GM19438 (cell line): ENCODE data around the gene COL18A1.
"Not testable (repeated sequence)": the region's sequence is repeated elsewhere in the genome, so short reads cannot be mapped to it uniquely, and the experiment has no call there.

Experiments
- ATAC-seq: cut with Tn5 transposase; IDR thresholded peaks from one replicate; pipeline ENCODE4 v1.9.1; 2021; ENCODE audit warnings: low read depth; ENCODE audit not compliant: unreplicated experiment

The COL18A1 gene

GRCh38 chr21:45404730-45405270 lies at the start of gene COL18A1:
Gene COL18A1, plus strand, starts transcription at chr21:45405165. Its CDS starts 66 bp downstream, at chr21:45405231.
- no peak for ATAC-seq

- no peak for ATAC-seq
Observed at GRCh38 chr21:45355573-45355972, 49.4 kb upstream of the COL18A1 start.

DNA sequence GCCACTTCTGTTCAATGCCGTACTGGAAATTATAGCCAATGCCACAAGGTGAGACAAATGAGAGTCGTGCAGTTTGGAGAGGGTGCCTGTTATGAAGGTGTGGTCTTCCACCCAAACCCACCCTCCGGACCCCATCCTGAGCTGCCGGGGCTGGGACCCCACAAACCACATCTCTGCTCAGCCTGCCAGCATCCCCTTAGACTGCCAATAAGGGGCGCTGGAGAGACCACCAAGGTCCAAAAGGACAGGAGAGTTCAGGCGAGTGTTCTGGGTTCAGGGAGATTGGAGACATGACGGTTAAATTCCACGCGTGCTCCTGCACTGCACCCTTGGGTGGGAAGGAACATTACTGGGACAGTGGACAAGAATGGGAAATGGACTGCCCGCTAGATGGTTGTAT lies 48.7 kb upstream of the COL18A1 start:
- ATAC-seq: no peak

- ATAC-seq: no peak
Observed at GRCh38 chr21:45356653-45357435, 48.1 kb upstream of the COL18A1 start.

DNA sequence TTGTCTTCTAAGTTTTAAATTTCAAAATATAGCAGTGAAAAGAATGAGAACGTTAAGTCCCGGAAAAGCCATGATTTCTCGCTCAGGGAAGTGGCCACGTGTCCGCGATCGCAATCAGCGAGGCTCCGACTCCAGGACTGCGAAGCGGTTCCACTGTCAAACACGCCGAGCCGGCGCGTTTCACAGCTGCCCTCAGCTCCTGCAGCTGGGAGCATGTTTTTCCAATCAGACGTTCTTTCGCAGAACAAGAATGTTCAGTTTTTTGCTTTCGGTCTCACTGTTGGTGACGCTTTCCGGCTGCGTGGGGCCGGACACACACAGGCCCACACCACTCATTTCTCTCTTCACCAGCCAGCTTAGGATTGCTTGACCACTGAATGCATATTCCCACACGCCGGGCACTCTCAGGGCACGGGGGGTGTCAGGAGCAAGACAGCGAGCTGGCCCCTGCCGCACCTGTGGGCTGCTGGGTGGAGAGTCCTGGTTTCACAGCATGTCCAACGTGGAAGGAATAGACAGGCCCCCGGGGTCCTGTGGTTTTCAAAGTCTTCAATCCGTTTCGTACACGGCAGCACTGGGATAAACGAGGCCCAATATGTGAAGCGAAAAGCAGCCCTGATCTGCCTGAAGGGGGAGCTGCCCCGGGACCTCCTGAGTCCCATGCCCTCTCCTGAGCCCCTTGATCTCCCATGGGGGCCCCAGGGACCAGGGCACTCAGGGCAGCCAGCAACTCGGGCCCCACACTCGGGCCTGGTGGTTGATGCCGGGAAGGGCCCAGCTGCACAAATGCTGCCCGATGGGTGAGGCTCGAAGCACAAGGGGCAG lies 47.3 kb upstream of the COL18A1 start:
- ATAC-seq: no peak

- ATAC-seq: no peak
Observed at GRCh38 chr21:45358261-45358670, 46.7 kb upstream of the COL18A1 start.

GRCh38 chr21:45358711-45359310 lies 46.2 kb upstream of the COL18A1 start:
- ATAC-seq: no peak

- no peak for ATAC-seq
Observed at GRCh38 chr21:45359451-45360217, 45.3 kb upstream of the COL18A1 start.

GRCh38 chr21:45361033-45361997 lies 43.6 kb upstream of the COL18A1 start:
- no peak for ATAC-seq

DNA sequence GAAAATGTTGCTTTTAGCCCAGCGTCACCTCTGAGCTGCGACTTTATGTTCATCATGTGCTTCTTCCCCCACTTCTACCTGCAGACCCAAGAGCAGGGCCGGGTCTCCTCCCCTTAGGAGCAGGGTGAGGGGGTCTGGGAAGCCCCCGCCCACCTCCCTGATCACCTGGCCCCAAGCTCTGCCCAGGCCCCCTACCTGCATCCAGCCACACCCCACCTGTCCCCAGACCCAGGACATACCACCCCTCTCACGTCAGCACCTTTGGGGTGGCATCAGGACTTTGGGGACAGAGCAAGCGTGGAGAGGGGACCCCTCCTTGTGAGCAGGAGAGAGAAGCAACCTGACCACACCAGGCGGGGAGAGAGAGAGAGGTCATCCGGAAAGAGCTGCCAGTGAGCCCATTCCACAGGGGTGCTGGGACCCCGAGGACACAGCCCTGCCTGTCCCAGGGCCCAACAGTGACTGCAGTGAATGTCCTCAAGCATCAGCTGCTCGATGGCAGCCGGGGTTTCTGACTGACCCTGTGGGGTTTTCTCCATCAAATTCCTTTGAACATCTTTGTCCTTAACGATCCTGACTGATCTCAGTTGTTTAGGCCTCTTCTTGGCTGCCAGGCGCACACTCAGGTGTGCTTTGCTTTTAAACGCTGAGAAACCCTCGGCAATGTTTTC lies 42.8 kb upstream of the COL18A1 start:
- no peak for ATAC-seq

- no peak for ATAC-seq
Observed at GRCh38 chr21:45362748-45363145, 42.2 kb upstream of the COL18A1 start.

DNA sequence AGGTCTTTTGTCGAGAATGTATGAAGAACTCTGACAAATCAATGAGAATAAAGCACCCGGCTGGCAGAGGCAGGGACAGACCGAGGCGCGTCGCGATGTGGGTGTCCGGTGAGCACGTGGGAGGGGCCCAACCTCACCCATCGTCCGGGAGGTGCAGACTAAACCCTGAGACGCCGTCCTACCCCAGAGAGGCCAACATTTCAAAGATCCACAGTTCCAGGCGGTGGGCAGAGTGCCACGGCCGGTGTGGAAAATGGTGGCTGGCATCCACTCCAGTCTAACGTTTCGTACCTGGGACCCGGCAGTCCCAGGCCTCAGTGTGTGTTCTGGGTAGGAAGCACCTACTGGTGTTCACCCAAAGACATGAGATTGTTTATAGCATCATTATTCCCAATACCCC lies 41.7 kb upstream of the COL18A1 start:
- ATAC-seq: not testable (repeated sequence)

- no peak for ATAC-seq
Observed at GRCh38 chr21:45363921-45364467, 41.0 kb upstream of the COL18A1 start.

DNA sequence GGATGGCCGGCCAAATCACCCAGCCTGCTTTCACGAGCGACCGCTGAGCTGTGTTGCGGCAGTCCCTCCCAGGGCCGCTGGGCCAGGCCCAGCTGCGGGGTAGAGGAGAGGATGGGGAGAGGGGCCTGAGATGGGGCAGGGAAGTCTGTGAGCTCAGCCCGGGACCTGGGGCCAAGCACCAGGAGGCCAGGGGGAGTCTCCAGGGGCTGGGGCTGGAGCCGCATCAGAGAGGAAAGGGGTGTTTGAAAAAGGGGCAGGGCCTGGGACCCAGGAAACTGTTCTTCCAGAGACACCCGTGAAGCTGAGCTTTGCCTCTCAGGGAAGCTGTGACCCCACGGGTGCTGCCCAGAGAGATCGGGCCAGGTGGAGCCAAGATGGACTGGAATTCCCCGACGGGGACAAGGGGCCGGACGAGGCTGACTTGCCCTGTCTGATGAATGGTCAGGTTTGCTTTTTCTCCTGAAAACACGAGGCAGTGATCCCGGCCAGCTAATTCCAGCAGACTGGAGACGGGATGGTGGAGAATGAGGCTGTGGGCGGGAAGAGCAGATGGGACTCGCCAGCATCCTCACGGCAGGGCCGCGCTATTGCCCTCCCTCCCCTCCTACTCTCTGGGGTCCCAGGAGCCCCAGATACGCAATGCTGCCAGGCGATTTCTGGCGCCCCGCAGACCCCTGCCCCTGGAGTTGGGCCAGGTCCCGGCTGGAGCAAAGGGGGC lies 40.3 kb upstream of the COL18A1 start:
- ATAC-seq: no peak

- ATAC-seq: no peak
Observed at GRCh38 chr21:45365186-45365607, 39.8 kb upstream of the COL18A1 start.

GRCh38 chr21:45365608-45366241 lies 39.2 kb upstream of the COL18A1 start:
- no peak for ATAC-seq

DNA sequence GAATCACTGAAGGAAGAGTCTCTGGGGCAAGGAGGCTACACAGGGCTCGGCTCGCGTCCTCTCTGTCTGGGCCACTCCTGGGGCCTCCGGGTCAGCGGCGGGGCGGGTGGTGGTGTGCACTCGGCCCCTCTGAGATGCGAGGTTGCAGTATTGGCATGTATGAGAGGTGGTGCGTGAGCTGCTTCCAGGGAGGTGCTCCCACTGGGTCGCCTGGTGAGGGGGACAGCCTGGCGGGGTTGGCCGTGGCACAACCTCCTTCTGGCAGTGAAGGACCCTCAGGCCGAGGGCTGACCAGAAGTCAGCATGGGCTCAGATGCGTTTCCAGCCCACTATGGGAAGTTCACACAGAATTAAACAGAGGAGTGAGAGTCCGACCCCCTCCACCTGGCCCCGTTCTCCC lies 38.5 kb upstream of the COL18A1 start:
- no peak for ATAC-seq
